HepG2 (cell line): ENCODE results near the gene MASTL. TPM values are rescaled to one million over a fixed set of nuclear protein-coding genes. Genes with fewer than 3 reads are reported as not detected.

Source experiments
- ARNT2 ChIP-seq: sonication (generic); formaldehyde crosslinking; IDR thresholded peaks from 2 replicates; pipeline ENCODE4 v1.8.0; 2022; ENCODE audit warnings: mild to moderate bottlenecking, low read depth, missing genetic modification reagents, moderate library complexity
- DNMT3B ChIP-seq: conservative IDR thresholded peaks from 2 replicates; pipeline ENCODE4 v1.6.1; 2016; ENCODE audit warnings: missing biosample characterization, control low read depth
- ERF ChIP-seq: IDR thresholded peaks from 2 replicates; pipeline ENCODE4 v1.6.1; 2018; ENCODE audit warnings: missing biosample characterization, missing genetic modification reagents
- FOXK2 ChIP-seq: fragments of 450-650 bp; IDR thresholded peaks from 2 replicates; pipeline ENCODE4 v1.6.1; 2016
- MAX ChIP-seq: IDR thresholded peaks from 2 replicates; pipeline ENCODE4 v1.6.1; 2012; ENCODE audit warnings: inconsistent platforms
- POLR2AphosphoS2 ChIP-seq: IDR thresholded peaks from 2 replicates; pipeline ENCODE4 v1.6.1; 2011; ENCODE audit warnings: low read depth, low read length, improper control_type of control experiment
- RFX1 ChIP-seq: fragments of 450-650 bp; IDR thresholded peaks from 2 replicates; pipeline ENCODE4 v1.6.1; 2017
- TAF15 ChIP-seq: fragments of 200-400 bp; formaldehyde crosslinking; IDR thresholded peaks from one replicate; pipeline ENCODE4 v1.6.1; 2018; ENCODE audit warnings: mild to moderate bottlenecking, low read depth, low read length; ENCODE audit not compliant: poor library complexity, severe bottlenecking
- ZFAT ChIP-seq: sonication (generic); formaldehyde crosslinking; conservative IDR thresholded peaks from 2 replicates; pipeline ENCODE4 v1.8.1; 2023; ENCODE audit warnings: missing genetic modification reagents, inconsistent platforms
- ZFP36L1 ChIP-seq: sonication (generic); formaldehyde crosslinking; IDR thresholded peaks from 2 replicates; pipeline ENCODE4 v1.8.0; 2022; ENCODE audit warnings: mild to moderate bottlenecking, missing genetic modification reagents, moderate library complexity
- ZMYM3 ChIP-seq: sonication (generic); formaldehyde crosslinking; IDR thresholded peaks from 2 replicates; pipeline ENCODE4 v1.5.1; 2020; ENCODE audit warnings: mild to moderate bottlenecking, missing genetic modification reagents
- ZNF460 ChIP-seq: sonication (generic); formaldehyde crosslinking; IDR thresholded peaks from 2 replicates; pipeline ENCODE4 v1.5.1; 2020; ENCODE audit warnings: missing genetic modification reagents, mild to moderate bottlenecking, borderline replicate concordance
- ZNF512 ChIP-seq: sonication (generic); formaldehyde crosslinking; IDR thresholded peaks from 2 replicates; pipeline ENCODE4 v1.4.0; 2020; ENCODE audit warnings: mild to moderate bottlenecking, missing genetic modification reagents
- ZNF563 ChIP-seq: sonication (generic); formaldehyde crosslinking; IDR thresholded peaks from 2 replicates; pipeline ENCODE4 v1.8.0; 2022; ENCODE audit warnings: mild to moderate bottlenecking, moderate library complexity, missing genetic modification reagents
- ZNF605 ChIP-seq: sonication (generic); formaldehyde crosslinking; IDR thresholded peaks from 2 replicates; pipeline ENCODE4 v1.8.0; 2022; ENCODE audit warnings: mild to moderate bottlenecking, missing genetic modification reagents
- ZNF740 ChIP-seq: sonication (generic); formaldehyde crosslinking; IDR thresholded peaks from 2 replicates; pipeline ENCODE4 v1.4.0; 2020; ENCODE audit warnings: missing genetic modification reagents
- polyA plus RNA-seq, 8 experiments: library from polyadenylated mRNA; depleted of rRNA in 3 of 8; stranded (reverse) in 7 of 8; unstranded in 1 of 8; fragments of >200 nt; fragmentation: Illumina TruSeq in 4 of 8; extraction: Trizol in 4 of 8; gene quantifications; 2 replicates each; pipeline versions ENCODE4 v1.2.1 to v1.2.3, GENCODE V29; 2011 to 2016; ENCODE audit warnings: low read depth in 4 of 8, missing spikeins in 1 of 8, mixed read lengths in 1 of 8; ENCODE audit not compliant: insufficient read depth in 1 of 8
- total RNA-seq, 5 experiments: library from RNA; depleted of rRNA; stranded (reverse); fragments of >200 nt; fragmentation: Illumina TruSeq; extraction: Trizol; gene quantifications; 2 replicates each; pipeline ENCODE4 v1.2.3, GENCODE V29; 2016; ENCODE audit warnings: low read depth in 1 of 5
- TF ChIP-seq, protein P1 (sequence below): sonication (generic); formaldehyde crosslinking; IDR thresholded peaks from 2 replicates; pipeline ENCODE4 v1.5.1; 2020; ENCODE audit warnings: mild to moderate bottlenecking, missing genetic modification reagents, borderline replicate concordance
- TF ChIP-seq, protein P2 (sequence below): IDR thresholded peaks from 2 replicates; pipeline ENCODE4 v1.6.1; 2016; ENCODE audit warnings: low read depth, borderline replicate concordance
- TF ChIP-seq, protein P3 (sequence below): sonication (generic); formaldehyde crosslinking; IDR thresholded peaks from 2 replicates; pipeline ENCODE4 v1.5.0; 2020; ENCODE audit warnings: mild to moderate bottlenecking, missing genetic modification reagents, moderate library complexity

The MASTL gene
- total and polyA plus RNA-seq, 2 of the 13 experiments (the other 11 are each of a cell fraction or from before 2014, with no cell fraction given), result 6.0 to 18.0 TPM

DNA sequence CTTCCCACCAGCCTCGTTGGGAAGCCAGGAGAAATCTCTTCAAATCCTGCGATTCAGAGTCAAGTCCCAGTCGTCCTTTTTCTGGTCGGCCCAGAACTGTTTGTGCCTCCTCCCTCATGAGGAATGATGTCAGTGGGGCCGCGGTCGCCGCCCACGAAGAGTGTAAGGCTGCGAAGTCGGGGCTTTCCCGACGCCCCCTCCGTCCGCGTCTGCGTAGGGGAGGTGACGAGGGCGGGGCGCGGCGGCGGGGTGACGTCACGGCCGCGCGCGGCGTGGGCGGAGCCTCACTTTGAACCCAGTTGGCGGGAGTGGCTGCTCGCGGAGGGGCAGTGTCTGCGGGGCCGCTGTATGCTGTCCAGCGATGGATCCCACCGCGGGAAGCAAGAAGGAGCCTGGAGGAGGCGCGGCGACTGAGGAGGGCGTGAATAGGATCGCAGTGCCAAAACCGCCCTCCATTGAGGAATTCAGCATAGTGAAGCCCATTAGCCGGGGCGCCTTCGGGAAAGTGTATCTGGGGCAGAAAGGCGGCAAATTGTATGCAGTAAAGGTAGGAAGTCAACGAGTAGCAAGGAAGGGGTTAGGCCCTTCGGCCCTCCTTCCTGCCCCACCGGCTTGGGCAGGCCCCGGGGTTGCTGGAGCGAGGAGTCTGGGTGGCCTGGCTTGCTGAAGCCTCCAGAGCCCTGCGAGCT is at the start of gene MASTL (continued):
- no peak for TF ChIP-seq ZNF460 (CRISPR knock-in tag)
- TF ChIP-seq, protein P1, sequence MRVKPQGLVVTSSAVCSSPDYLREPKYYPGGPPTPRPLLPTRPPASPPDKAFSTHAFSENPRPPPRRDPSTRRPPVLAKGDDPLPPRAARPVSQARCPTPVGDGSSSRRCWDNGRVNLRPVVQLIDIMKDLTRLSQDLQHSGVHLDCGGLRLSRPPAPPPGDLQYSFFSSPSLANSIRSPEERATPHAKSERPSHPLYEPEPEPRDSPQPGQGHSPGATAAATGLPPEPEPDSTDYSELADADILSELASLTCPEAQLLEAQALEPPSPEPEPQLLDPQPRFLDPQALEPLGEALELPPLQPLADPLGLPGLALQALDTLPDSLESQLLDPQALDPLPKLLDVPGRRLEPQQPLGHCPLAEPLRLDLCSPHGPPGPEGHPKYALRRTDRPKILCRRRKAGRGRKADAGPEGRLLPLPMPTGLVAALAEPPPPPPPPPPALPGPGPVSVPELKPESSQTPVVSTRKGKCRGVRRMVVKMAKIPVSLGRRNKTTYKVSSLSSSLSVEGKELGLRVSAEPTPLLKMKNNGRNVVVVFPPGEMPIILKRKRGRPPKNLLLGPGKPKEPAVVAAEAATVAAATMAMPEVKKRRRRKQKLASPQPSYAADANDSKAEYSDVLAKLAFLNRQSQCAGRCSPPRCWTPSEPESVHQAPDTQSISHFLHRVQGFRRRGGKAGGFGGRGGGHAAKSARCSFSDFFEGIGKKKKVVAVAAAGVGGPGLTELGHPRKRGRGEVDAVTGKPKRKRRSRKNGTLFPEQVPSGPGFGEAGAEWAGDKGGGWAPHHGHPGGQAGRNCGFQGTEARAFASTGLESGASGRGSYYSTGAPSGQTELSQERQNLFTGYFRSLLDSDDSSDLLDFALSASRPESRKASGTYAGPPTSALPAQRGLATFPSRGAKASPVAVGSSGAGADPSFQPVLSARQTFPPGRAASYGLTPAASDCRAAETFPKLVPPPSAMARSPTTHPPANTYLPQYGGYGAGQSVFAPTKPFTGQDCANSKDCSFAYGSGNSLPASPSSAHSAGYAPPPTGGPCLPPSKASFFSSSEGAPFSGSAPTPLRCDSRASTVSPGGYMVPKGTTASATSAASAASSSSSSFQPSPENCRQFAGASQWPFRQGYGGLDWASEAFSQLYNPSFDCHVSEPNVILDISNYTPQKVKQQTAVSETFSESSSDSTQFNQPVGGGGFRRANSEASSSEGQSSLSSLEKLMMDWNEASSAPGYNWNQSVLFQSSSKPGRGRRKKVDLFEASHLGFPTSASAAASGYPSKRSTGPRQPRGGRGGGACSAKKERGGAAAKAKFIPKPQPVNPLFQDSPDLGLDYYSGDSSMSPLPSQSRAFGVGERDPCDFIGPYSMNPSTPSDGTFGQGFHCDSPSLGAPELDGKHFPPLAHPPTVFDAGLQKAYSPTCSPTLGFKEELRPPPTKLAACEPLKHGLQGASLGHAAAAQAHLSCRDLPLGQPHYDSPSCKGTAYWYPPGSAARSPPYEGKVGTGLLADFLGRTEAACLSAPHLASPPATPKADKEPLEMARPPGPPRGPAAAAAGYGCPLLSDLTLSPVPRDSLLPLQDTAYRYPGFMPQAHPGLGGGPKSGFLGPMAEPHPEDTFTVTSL (CRISPR knock-in tag), result no peak
- no peak for TF ChIP-seq ZFAT (CRISPR knock-in tag)
- TF ChIP-seq ZFP36L1, result no peak
- TF ChIP-seq ZNF563, result peak; percentile 30; the same call in 1 of the 2 replicates
- TF ChIP-seq ZNF605 (CRISPR knock-in tag), result no peak
- TF ChIP-seq, protein P2, sequence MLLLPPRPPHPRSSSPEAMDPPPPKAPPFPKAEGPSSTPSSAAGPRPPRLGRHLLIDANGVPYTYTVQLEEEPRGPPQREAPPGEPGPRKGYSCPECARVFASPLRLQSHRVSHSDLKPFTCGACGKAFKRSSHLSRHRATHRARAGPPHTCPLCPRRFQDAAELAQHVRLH, result peak; percentile 63; the same call in 1 of the 2 replicates
- peak; percentile 90 for TF ChIP-seq POLR2AphosphoS2
- TF ChIP-seq ARNT2 (CRISPR knock-in tag), result peak; percentile 90; the same call in 1 of the 2 replicates
- TF ChIP-seq TAF15, result no peak
- TF ChIP-seq RFX1, result no peak
- no peak for TF ChIP-seq ZNF512 (CRISPR knock-in tag)
- TF ChIP-seq, protein P3, sequence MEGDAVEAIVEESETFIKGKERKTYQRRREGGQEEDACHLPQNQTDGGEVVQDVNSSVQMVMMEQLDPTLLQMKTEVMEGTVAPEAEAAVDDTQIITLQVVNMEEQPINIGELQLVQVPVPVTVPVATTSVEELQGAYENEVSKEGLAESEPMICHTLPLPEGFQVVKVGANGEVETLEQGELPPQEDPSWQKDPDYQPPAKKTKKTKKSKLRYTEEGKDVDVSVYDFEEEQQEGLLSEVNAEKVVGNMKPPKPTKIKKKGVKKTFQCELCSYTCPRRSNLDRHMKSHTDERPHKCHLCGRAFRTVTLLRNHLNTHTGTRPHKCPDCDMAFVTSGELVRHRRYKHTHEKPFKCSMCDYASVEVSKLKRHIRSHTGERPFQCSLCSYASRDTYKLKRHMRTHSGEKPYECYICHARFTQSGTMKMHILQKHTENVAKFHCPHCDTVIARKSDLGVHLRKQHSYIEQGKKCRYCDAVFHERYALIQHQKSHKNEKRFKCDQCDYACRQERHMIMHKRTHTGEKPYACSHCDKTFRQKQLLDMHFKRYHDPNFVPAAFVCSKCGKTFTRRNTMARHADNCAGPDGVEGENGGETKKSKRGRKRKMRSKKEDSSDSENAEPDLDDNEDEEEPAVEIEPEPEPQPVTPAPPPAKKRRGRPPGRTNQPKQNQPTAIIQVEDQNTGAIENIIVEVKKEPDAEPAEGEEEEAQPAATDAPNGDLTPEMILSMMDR (CRISPR knock-in tag), result peak; percentile 9; the same call in 1 of the 2 replicates
- TF ChIP-seq MAX, result peak; percentile 63
- no peak; the same call in 1 of the 2 replicates for TF ChIP-seq DNMT3B (CRISPR knock-in tag)
- no peak for TF ChIP-seq FOXK2
- TF ChIP-seq ZMYM3 (CRISPR knock-in tag), result no peak
- peak; percentile 85 for TF ChIP-seq ERF (CRISPR knock-in tag)
- TF ChIP-seq ZNF740 (CRISPR knock-in tag), result no peak
